Trophoblast cell (in vitro differentiated cells and primary cell): ENCODE data around the gene KDM2A.
A peak's percentile ranks its signal among the peaks of the same experiment; 100 is the strongest.

Experiments used
- DNase-seq, 2 donors: peaks; one replicate each; pipeline ENCODE4 v3.0.0-alpha.2; 2016
- H2AFZ ChIP-seq: 2 replicates; pipeline ENCODE4 v1.6.1; 2013; ENCODE audit warnings: low read length, moderate library complexity, mild to moderate bottlenecking; ENCODE audit not compliant: insufficient read depth, poor library complexity
- H2AK5ac ChIP-seq: 2 replicates; pipeline ENCODE4 v1.6.1; 2013; ENCODE audit warnings: mild to moderate bottlenecking, low read length
- H2BK120ac ChIP-seq: 2 replicates; pipeline ENCODE4 v1.6.1; 2013; ENCODE audit warnings: low read length, mild to moderate bottlenecking, moderate library complexity; ENCODE audit not compliant: insufficient read depth, poor library complexity
- H2BK12ac ChIP-seq: 2 replicates; pipeline ENCODE4 v1.6.1; 2013; ENCODE audit warnings: mild to moderate bottlenecking, low read length, moderate library complexity
- H2BK5ac ChIP-seq: 2 replicates; pipeline ENCODE4 v1.6.1; 2013; ENCODE audit warnings: low read length, low read depth, moderate library complexity, mild to moderate bottlenecking; ENCODE audit not compliant: poor library complexity
- H3K14ac ChIP-seq: 2 replicates; pipeline ENCODE4 v1.6.1; 2013; ENCODE audit warnings: mild to moderate bottlenecking, low read length
- H3K18ac ChIP-seq: 2 replicates; pipeline ENCODE4 v1.6.1; 2013; ENCODE audit warnings: mild to moderate bottlenecking, low read length
- H3K23ac ChIP-seq: 2 replicates; pipeline ENCODE4 v1.6.1; 2013; ENCODE audit warnings: low read length
- H3K27ac ChIP-seq: 2 replicates; pipeline ENCODE4 v1.5.1; 2013; ENCODE audit warnings: low read depth, mild to moderate bottlenecking, inconsistent platforms, low read length, moderate library complexity
- H3K27me3 ChIP-seq: 2 replicates; pipeline ENCODE4 v1.6.1; 2013; ENCODE audit warnings: inconsistent platforms, mild to moderate bottlenecking, low read length, moderate library complexity; ENCODE audit not compliant: insufficient read depth
- H3K36me3 ChIP-seq, 2 experiments: 1 replicate in 1 of 2; 2 replicates in 1 of 2; pipeline ENCODE4 v1.6.1; 2013; ENCODE audit warnings: low read length in 2 of 2, mild to moderate bottlenecking in 2 of 2, moderate library complexity in 1 of 2; ENCODE audit not compliant: insufficient read depth in 2 of 2, control insufficient read depth in 1 of 2
- H3K4ac ChIP-seq: 2 replicates; pipeline ENCODE4 v1.6.1; 2013; ENCODE audit warnings: low read depth, mild to moderate bottlenecking, low read length, moderate library complexity
- H3K4me1 ChIP-seq, 2 experiments: 1 replicate in 1 of 2; 2 replicates in 1 of 2; pipeline ENCODE4 v1.6.1; 2013; ENCODE audit warnings: low read length in 2 of 2, mild to moderate bottlenecking in 2 of 2, moderate library complexity in 1 of 2; ENCODE audit not compliant: insufficient read depth in 2 of 2, control insufficient read depth in 1 of 2
- H3K4me2 ChIP-seq: 2 replicates; pipeline ENCODE4 v1.6.1; 2013; ENCODE audit warnings: inconsistent platforms, mild to moderate bottlenecking, low read length, moderate library complexity
- H3K4me3 ChIP-seq: 2 replicates; pipeline ENCODE4 v1.5.1; 2013; ENCODE audit warnings: mild to moderate bottlenecking, low read depth, low read length, inconsistent platforms
- H3K79me1 ChIP-seq: one replicate; pipeline ENCODE4 v1.6.1; 2013; ENCODE audit warnings: low read length
- H3K79me2 ChIP-seq: 2 replicates; pipeline ENCODE4 v1.6.1; 2013; ENCODE audit warnings: low read length, mild to moderate bottlenecking; ENCODE audit not compliant: control insufficient read depth, insufficient read depth, poor library complexity
- H3K9ac ChIP-seq: 2 replicates; pipeline ENCODE4 v1.6.1; 2013; ENCODE audit warnings: mild to moderate bottlenecking, low read length
- H3K9me3 ChIP-seq: 2 replicates; pipeline ENCODE4 v1.6.1; 2013; ENCODE audit warnings: low read depth, mild to moderate bottlenecking, control low read depth, inconsistent platforms, low read length; ENCODE audit not compliant: insufficient read depth
- H4K12ac ChIP-seq: 2 replicates; pipeline ENCODE4 v1.6.1; 2013; ENCODE audit warnings: low read depth, mild to moderate bottlenecking, low read length, moderate library complexity
- H4K8ac ChIP-seq: 2 replicates; pipeline ENCODE4 v1.6.1; 2013; ENCODE audit warnings: low read depth, mild to moderate bottlenecking, low read length, moderate library complexity
- H4K91ac ChIP-seq: one replicate; pipeline ENCODE4 v1.6.1; 2013; ENCODE audit warnings: low read depth, mild to moderate bottlenecking, low read length, moderate library complexity
- WGBS: extraction: QIAGEN DNeasy Blood & Tissue Kit; methylation state at CpG from one replicate; pipeline ENCODE4 v1.1.7; 2013; ENCODE audit warnings: missing lambda C conversion rate; ENCODE audit not compliant: insufficient read length, insufficient coverage; ENCODE audit errors: extremely low coverage; 5-methylcytosine and 5-hydroxymethylcytosine counted together

Gene KDM2A

DNA sequence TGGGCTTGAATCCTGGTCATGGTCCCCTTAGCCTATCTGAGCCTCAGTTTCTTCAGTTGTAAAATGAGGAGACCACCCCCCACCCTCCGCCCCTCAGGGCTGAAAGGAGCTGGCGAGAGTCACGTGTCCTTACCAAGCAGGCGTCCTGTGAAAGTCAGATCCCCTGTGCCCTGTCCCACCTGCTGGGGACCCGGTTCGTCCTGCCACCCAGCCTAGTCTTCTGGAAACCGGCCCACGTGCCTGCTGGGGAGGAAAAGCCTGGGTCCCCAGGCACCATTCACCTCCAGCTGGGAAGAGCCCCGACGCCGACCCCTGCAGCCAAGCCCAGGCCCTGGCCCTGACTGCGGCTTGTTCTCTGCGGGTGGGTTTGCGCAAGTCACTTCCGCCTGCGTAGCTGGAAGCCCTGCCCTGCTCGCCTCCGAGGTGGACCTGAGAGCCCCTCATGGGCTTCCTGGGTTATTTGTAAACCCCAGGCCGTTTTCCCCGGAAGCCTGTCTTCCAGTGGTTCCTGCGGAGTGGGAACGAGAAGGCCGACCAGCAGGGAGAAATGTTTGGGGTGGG lies 183.6 kb downstream of the KDM2A start:
- Histone ChIP-seq H4K12ac (peak overlapping the region; percentile 73), H3K9ac (no peak overlapping the region), H3K4ac (peak overlapping the region; percentile 57), H2AK5ac (peak overlapping the region; percentile 73), H3K36me3 (peaks cover 50 to 51% of the 10 kb centered on the region in 2 experiments), H3K23ac (no peak overlapping the region), H3K27me3 (no peaks in the 10 kb centered on the region), H3K4me2 (peak overlapping the region; percentile 97), H3K79me2 (peaks cover 10% of the 10 kb centered on the region), H2BK120ac (peak overlapping the region; percentile 52), H4K91ac (peak overlapping the region; percentile 79), H3K18ac (peak overlapping the region; percentile 41), H3K27ac (peak overlapping the region; percentile 74), H4K8ac (peak overlapping the region; percentile 72), H2AFZ (peak overlapping the region; percentile 48), H3K9me3 (peaks cover 5% of the 10 kb centered on the region), H3K4me3 (peak overlapping the region; percentile 95), H3K4me1 (peaks cover 23 to 29% of the 10 kb centered on the region in 2 experiments), H3K79me1 (peaks cover 22% of the 10 kb centered on the region), H2BK12ac (no peak overlapping the region), H2BK5ac (peak overlapping the region; percentile 74), H3K14ac (peak overlapping the region; percentile 79)
- WGBS: no CpG with 5 or more reads among the region's 23 CpGs
- peak; percentile 80 to 87 for DNase-seq

DNA sequence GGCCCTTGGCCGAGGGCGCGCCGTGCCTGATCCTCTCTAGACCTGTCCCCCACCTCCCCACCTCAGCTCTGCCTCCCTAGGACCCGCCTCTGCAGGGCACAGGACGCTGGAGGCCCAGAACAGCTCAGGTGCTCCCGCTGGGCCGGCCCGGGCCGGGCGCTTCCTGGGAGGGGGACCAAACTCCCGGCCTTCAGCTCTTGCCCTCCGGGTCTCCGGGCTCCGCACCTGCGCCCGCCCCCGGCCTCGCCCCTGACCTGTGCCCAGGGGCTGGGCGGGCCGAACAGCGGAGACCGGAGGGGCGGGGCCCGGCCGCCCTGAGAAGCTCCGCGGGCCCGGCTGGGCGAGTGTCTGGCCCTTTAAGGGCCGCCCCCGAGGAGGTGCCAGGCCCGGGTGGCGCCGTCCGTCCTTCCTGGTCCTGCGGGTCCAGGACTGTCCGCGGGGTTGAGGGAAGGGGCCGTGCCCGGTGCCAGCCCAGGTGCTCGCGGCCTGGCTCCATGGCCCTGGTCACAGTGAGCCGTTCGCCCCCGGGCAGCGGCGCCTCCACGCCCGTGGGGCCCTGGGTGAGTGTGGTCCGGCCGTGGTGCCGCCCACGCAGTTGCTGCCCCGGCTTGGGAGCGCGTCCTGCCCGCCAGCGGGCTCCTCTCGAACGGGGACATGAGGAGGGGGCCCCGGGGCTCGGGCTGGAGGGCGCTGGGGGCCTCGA lies 184.2 kb downstream of the KDM2A start, which contains the start of gene SSH3:
SSH3 (plus strand) TSS at position 399 of the 703 bp plus-strand sequence; CDS start at position 495, 96 bp downstream.
- H3K79me1 ChIP-seq: peaks cover 22% of the 10 kb centered on the region
- peak within 1 kb of the TSS; percentile 98 for H2AFZ ChIP-seq
- peak within 1 kb of the TSS; percentile 95 for H3K4me3 ChIP-seq
- peak within 1 kb of the TSS; percentile 87 for H3K9ac ChIP-seq
- no CpG with 5 or more reads among the region's 65 CpGs for WGBS
- peak within 1 kb of the TSS; percentile 98 for H2BK5ac ChIP-seq
- peak within 1 kb of the TSS; percentile 84 for H2BK12ac ChIP-seq
- peak within 1 kb of the TSS; percentile 99 for H4K12ac ChIP-seq
- H3K27me3 ChIP-seq: no peaks in the 10 kb centered on the region
- peaks cover 5% of the 10 kb centered on the region for H3K9me3 ChIP-seq
- H3K23ac ChIP-seq: no peak within 1 kb of the TSS
- H4K8ac ChIP-seq: peak within 1 kb of the TSS; percentile 98
- H3K18ac ChIP-seq: peak within 1 kb of the TSS; percentile 100
- H3K4me1 ChIP-seq: peaks cover 23 to 29% of the 10 kb centered on the region in 2 experiments
- peak within 1 kb of the TSS; percentile 96 for H2AK5ac ChIP-seq
- H3K4ac ChIP-seq: peak within 1 kb of the TSS; percentile 98
- peak within 1 kb of the TSS; percentile 97 for H3K4me2 ChIP-seq
- peak within 1 kb of the TSS; percentile 100 for H3K14ac ChIP-seq
- peaks cover 10% of the 10 kb centered on the region for H3K79me2 ChIP-seq
- peaks cover 56 to 57% of the 10 kb centered on the region in 2 experiments for H3K36me3 ChIP-seq
- peak within 1 kb of the TSS; percentile 88 for H3K27ac ChIP-seq
- H4K91ac ChIP-seq: peak within 1 kb of the TSS; percentile 99
- H2BK120ac ChIP-seq: peak within 1 kb of the TSS; percentile 98
- DNase-seq: peak; percentile 88 to 93

DNA sequence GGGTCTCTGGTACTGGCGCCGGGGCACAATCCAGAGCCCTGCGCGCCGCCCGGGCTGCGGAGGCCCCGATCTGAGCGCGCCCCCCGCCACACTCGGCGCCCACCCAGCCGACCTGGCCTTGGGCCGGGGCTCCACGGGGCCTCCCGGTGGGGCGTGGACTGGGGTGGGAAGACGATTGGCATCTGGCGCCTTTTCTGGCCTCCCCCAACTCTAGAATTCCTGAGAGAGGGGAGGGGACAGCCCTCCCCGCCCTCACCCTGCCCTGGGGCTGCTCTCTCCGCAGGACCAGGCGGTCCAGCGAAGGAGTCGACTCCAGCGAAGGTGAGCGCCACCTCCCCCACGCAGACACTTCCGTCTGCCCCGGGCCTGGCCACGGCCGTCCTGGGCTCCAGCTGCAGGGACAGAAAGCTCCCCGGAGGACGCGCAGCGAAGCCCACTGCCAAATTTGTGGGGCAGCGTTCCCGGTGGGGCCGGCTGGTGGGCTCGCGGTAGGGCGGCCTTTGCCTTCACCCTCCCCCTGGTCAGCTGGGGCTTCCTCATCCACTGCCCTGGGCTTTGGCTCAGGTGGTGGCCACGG lies 184.9 kb downstream of the KDM2A start:
- Histone ChIP-seq H3K14ac (peak overlapping the region; percentile 100), H3K4ac (peak overlapping the region; percentile 98), H3K9ac (peak overlapping the region; percentile 87), H2BK5ac (peak overlapping the region; percentile 98), H3K36me3 (peaks cover 59 to 60% of the 10 kb centered on the region in 2 experiments), H2AFZ (peak overlapping the region; percentile 98), H3K79me1 (peaks cover 22% of the 10 kb centered on the region), H3K79me2 (peaks cover 10% of the 10 kb centered on the region), H4K12ac (peak overlapping the region; percentile 99), H2AK5ac (peak overlapping the region; percentile 96), H3K27me3 (no peaks in the 10 kb centered on the region), H4K91ac (peak overlapping the region; percentile 99), H2BK120ac (peak overlapping the region; percentile 98), H3K9me3 (peaks cover 5% of the 10 kb centered on the region), H3K27ac (peak overlapping the region; percentile 88), H3K4me2 (peak overlapping the region; percentile 97), H2BK12ac (peak overlapping the region; percentile 79), H3K4me3 (peak overlapping the region; percentile 95), H3K23ac (no peak overlapping the region), H3K4me1 (peaks cover 23 to 29% of the 10 kb centered on the region in 2 experiments), H4K8ac (peak overlapping the region; percentile 98), H3K18ac (peak overlapping the region; percentile 100)
- DNase-seq: peak; percentile 55 to 78
- no CpG with 5 or more reads among the region's 43 CpGs for WGBS

DNA sequence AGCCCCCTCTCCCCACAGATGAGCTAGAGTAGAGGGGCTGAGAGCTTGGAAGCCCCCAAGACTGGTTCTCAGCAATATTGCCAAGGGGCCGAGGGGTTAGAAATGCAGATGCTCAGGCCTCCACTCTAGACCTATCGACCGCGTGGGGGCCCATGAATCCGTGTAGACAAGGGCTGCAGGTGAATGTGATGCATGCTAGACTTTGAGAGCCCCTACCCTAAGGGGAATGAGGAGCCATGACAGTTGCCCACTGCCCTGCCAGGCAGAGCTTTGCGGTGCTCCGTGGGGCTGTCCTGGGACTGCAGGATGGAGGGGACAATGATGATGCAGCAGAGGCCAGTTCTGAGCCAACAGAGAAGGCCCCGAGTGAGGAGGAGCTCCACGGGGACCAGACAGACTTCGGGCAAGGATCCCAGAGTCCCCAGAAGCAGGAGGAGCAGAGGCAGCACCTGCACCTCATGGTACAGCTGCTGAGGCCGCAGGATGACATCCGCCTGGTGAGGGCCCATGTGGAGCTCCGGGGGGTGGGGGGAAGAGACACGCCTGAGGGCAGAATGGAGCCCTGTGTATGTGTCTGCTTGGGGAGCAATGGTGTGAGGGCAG lies 185.5 kb downstream of the KDM2A start:
- Histone ChIP-seq H4K8ac (peak overlapping the region; percentile 98), H3K9ac (no peak overlapping the region), H3K4ac (peak overlapping the region; percentile 80), H2BK12ac (peak overlapping the region; percentile 79), H3K9me3 (peaks cover 5% of the 10 kb centered on the region), H3K79me1 (peaks cover 22% of the 10 kb centered on the region), H3K4me3 (no peak overlapping the region), H3K27me3 (no peaks in the 10 kb centered on the region), H3K27ac (peak overlapping the region; percentile 42), H2AFZ (no peak overlapping the region), H3K23ac (no peak overlapping the region), H3K18ac (peak overlapping the region; percentile 98), H2BK120ac (peak overlapping the region; percentile 86), H2AK5ac (peak overlapping the region; percentile 96), H3K14ac (peak overlapping the region; percentile 83), H4K12ac (peak overlapping the region; percentile 85), H3K4me2 (peak overlapping the region; percentile 97), H4K91ac (peak overlapping the region; percentile 99), H3K79me2 (peaks cover 10% of the 10 kb centered on the region), H3K4me1 (peaks cover 23 to 29% of the 10 kb centered on the region in 2 experiments), H2BK5ac (no peak overlapping the region), H3K36me3 (peaks cover 59 to 60% of the 10 kb centered on the region in 2 experiments)
- DNase-seq: no peak
- no CpG with 5 or more reads among the region's 14 CpGs for WGBS
